Panc1 (cell line): Measurements from ENCODE around the gene IL18RAP. TPM values are rescaled to one million over a fixed set of nuclear protein-coding genes. Genes with fewer than 3 reads are reported as not detected.

Experiments
- ATAC-seq: fragments of 200-7000 bp; cut with Tn5 transposase; 2 replicates; pipeline ENCODE4 v1.9.1; 2020; ENCODE audit warnings: mild to moderate bottlenecking, moderate library complexity
- BruUV-seq: library from RNA; stranded (reverse); fragments of 400-500 nt; replicated peaks from 2 replicates; lab custom pipeline; 2021; lab: Mats Ljungman, UMichigan
- CTCF ChIA-PET: fragments of 300-600 bp; sonication (Branson Sonifier 250); formaldehyde crosslinking; loops from one replicate; lab custom pipeline; 2022; ENCODE audit warnings: antibody characterized with exemption; lab: Charles Lee
- POLR2A ChIA-PET: fragments of 300-600 bp; sonication (Branson Sonifier 250); formaldehyde crosslinking; loops from one replicate; lab custom pipeline; 2022; ENCODE audit warnings: antibody characterized with exemption; lab: Charles Lee
- DNase-seq: peaks from one replicate; pipeline ENCODE4 v3.0.0-alpha.2; 2010; ENCODE audit warnings: low read depth, low spot score
- H3K27ac ChIP-seq: 2 replicates; pipeline ENCODE4 v1.5.1; 2011; ENCODE audit warnings: mild to moderate bottlenecking, low read length, inconsistent platforms
- H3K27me3 ChIP-seq: fragments of 200-500 bp; sonication (Bioruptor generic); 2 replicates; pipeline ENCODE4 v1.6.0; 2014; ENCODE audit warnings: low read length, inconsistent platforms; ENCODE audit not compliant: control insufficient read depth, insufficient read depth
- H3K36me3 ChIP-seq: fragments of 200-500 bp; sonication (Bioruptor generic); 2 replicates; pipeline ENCODE4 v1.5.1; 2014; ENCODE audit warnings: inconsistent platforms, mild to moderate bottlenecking, low read length, moderate library complexity; ENCODE audit not compliant: control insufficient read depth, insufficient read depth
- H3K4me1 ChIP-seq: 2 replicates; pipeline ENCODE4 v1.5.1; 2011; ENCODE audit warnings: inconsistent platforms, mild to moderate bottlenecking, low read length, moderate library complexity; ENCODE audit not compliant: control insufficient read depth, insufficient read depth
- H3K4me3 ChIP-seq, 2 experiments: 2 replicates each; pipeline ENCODE4 v1.5.1; 2011 to 2012; ENCODE audit warnings: low read depth in 2 of 2, low read length in 2 of 2, mild to moderate bottlenecking in 2 of 2, inconsistent platforms in 1 of 2, moderate library complexity in 1 of 2
- H3K9me3 ChIP-seq: fragments of 200-500 bp; sonication (Bioruptor generic); 2 replicates; pipeline ENCODE4 v1.5.1; 2014; ENCODE audit warnings: low read depth, mild to moderate bottlenecking, inconsistent platforms, low read length, moderate library complexity; ENCODE audit not compliant: control insufficient read depth, insufficient read depth
- CTCF ChIP-seq: fragments of 450-650 bp; IDR thresholded peaks from 2 replicates; pipeline ENCODE4 v1.5.1; 2017; ENCODE audit warnings: mild to moderate bottlenecking
- POLR2AphosphoS5 ChIP-seq: IDR thresholded peaks from 2 replicates; pipeline ENCODE4 v1.6.1; 2012; ENCODE audit warnings: mild to moderate bottlenecking, low read depth, low read length, moderate library complexity
- REST ChIP-seq, 2 experiments: IDR thresholded peaks; 2 replicates each; pipeline ENCODE4 v1.6.1; 2011 to 2012; ENCODE audit warnings: low read depth in 2 of 2, control low read depth in 1 of 2, low read length in 1 of 2, mild to moderate bottlenecking in 1 of 2, moderate library complexity in 1 of 2; ENCODE audit not compliant: insufficient read depth in 1 of 2
- SIN3A ChIP-seq: IDR thresholded peaks from 2 replicates; pipeline ENCODE4 v1.6.1; 2012; ENCODE audit warnings: low read depth, mild to moderate bottlenecking, low read length, moderate library complexity, borderline replicate concordance; ENCODE audit not compliant: insufficient read depth
- TCF7L2 ChIP-seq: IDR thresholded peaks from 2 replicates; pipeline ENCODE4 v1.6.1; 2011; ENCODE audit warnings: mild to moderate bottlenecking, low read depth, low read length, inconsistent platforms
- in situ Hi-C: cut with HindIII; loops from 2 replicates; pipeline ENCODE4 v1.10.0; 2016; ENCODE audit warnings: low sequenced_read_pairs, low pct_unique_long_range_greater_than_20kb
- intact Hi-C: fragments of 100-400 bp; cut with micrococcal nuclease; formaldehyde crosslinking; loops from one replicate; pipeline ENCODE4 v1.10.0; 2022; ENCODE audit not compliant: unreplicated experiment
- total RNA-seq: library from RNA; stranded (reverse); gene quantifications from one replicate; pipeline ENCODE4 v1.2.1, GENCODE V29; 2021; ENCODE audit not compliant: unreplicated experiment

Gene IL18RAP
- total RNA-seq, 1 experiment from 2014 or later: not detected

GRCh38 chr2:102392096-102392495 is 30.9 kb upstream of the IL18RAP start:
- Histone ChIP-seq H3K36me3 (no peaks in the 10 kb centered on the region; the same call in 1 of the 2 replicates), H3K27ac (no peak overlapping the region), H3K27me3 (no peaks in the 10 kb centered on the region; the same call in none of the 2 replicates), H3K4me1 (no peaks in the 10 kb centered on the region), H3K4me3 (no peak overlapping the region), H3K9me3 (no peaks in the 10 kb centered on the region)
- TF ChIP-seq CTCF: no peak
- no peak for TF ChIP-seq POLR2AphosphoS5
- intact Hi-C loops: no loop called here
- ChIA-PET POLR2A (no interaction called here), CTCF (no interaction called here)
- ATAC-seq (no peak), DNase-seq (no peak)
- no TSS peak for BruUV-seq
- in situ Hi-C loops: no loop called here

- no peak overlapping the region for H3K27ac ChIP-seq
- ATAC-seq (no peak), DNase-seq (no peak)
- H3K36me3 ChIP-seq: no peaks in the 10 kb centered on the region; the same call in 1 of the 2 replicates
- in situ Hi-C loops: no loop called here
- intact Hi-C loops: no loop called here
- ChIA-PET CTCF (no interaction called here), POLR2A (no interaction called here)
- no peaks in the 10 kb centered on the region for H3K4me1 ChIP-seq
- no TSS peak for BruUV-seq
- H3K27me3 ChIP-seq: no peaks in the 10 kb centered on the region; the same call in none of the 2 replicates
- H3K4me3 ChIP-seq: no peak overlapping the region
- no peak for TF ChIP-seq SIN3A
- no peak for TF ChIP-seq TCF7L2
- no peak for TF ChIP-seq REST (IDR thresholded peaks at IDR 0.05; ENCODE audit: insufficient read depth in 1 of 2, low read depth in 2 of 2, low read length in 1 of 2)
- TF ChIP-seq POLR2AphosphoS5: no peak
- no peak for TF ChIP-seq CTCF
- H3K9me3 ChIP-seq: no peaks in the 10 kb centered on the region
These were observed 30.0 kb upstream of the IL18RAP start for GRCh38 chr2:102392942-102393341.
